ENCODE data around the gene STAT5B. TPM values are rescaled to one million over a fixed set of nuclear protein-coding genes. Genes with fewer than 3 reads are reported as not detected.

Gene STAT5B
- total and polyA plus RNA-seq, 4 donors, result 18.0 to 106 (median 66.3) TPM

DNA sequence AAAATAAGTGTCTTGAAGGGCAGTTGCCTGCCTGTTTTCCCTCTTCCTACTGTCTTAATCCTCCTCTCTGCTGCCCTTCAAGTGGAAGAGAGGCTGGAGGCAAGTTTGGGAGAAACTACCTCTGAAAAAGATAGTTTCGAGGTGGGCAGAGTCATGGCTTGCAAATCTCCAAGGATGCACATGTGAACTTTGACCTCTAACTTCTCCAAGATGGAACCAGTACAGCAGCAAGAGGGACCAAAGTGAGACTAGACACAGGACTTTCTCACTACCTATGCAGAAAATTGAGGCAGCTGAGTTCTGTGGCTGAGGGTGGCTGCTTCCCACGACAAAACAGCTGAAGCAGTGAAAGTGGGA lies 94.4 kb downstream of the STAT5B start:
- Histone ChIP-seq H3K9me3 (ENCODE audit: control insufficient read depth, low read length) (no peaks in the 10 kb centered on the region), H3K4me3 (ENCODE audit: low read length in 2 of 2) (no peak overlapping the region), H3K27me3 (ENCODE audit: control insufficient read depth in 1 of 2, insufficient read depth in 2 of 2, low read length in 1 of 2) (no peaks in the 10 kb centered on the region), H3K4me1 (ENCODE audit: control insufficient read depth in 1 of 2, insufficient read depth in 2 of 2, low read length in 2 of 2) (no peaks in the 10 kb centered on the region), H3K27ac (ENCODE audit: low read depth in 1 of 2, low read length in 2 of 2) (no peak overlapping the region), H3K36me3 (ENCODE audit: control insufficient read depth in 1 of 2, insufficient read depth in 2 of 2, low read length in 1 of 2) (no peaks in the 10 kb centered on the region)
- DNase-seq, result no peak
- 78 to 94% methylated on average over 2 of the region's 2 CpGs for WGBS, 2 donors
- no peak for ATAC-seq (ENCODE audit: low FRiP score)
- intact Hi-C loops (cut with DNase I), result no loop called here

GRCh38 chr17:42180922-42181850 lies 95.0 kb downstream of the STAT5B start, which contains the start of gene KCNH4:
KCNH4 (minus strand) TSS chr17:42181142; CDS start chr17:42180945, 197 bp downstream.
- WGBS, 2 donors, result 4 to 5% methylated on average over 50 to 60 of the region's 60 CpGs
- H3K9me3 ChIP-seq (ENCODE audit: control insufficient read depth, low read length), result no peaks in the 10 kb centered on the region
- H3K4me3 ChIP-seq (ENCODE audit: low read length in 2 of 2), result no peak within 1 kb of the TSS
- ATAC-seq (ENCODE audit: low FRiP score) (peak; percentile 45), DNase-seq (peak; percentile 89 to 90)
- H3K4me1 ChIP-seq (ENCODE audit: control insufficient read depth in 1 of 2, insufficient read depth in 2 of 2, low read length in 2 of 2), result no peaks in the 10 kb centered on the region
- H3K27ac ChIP-seq (ENCODE audit: low read depth in 1 of 2, low read length in 2 of 2), result no peak within 1 kb of the TSS
- intact Hi-C loops (cut with DNase I), result no loop called here
- no peaks in the 10 kb centered on the region for H3K27me3 ChIP-seq (ENCODE audit: control insufficient read depth in 1 of 2, insufficient read depth in 2 of 2, low read length in 1 of 2)
- H3K36me3 ChIP-seq (ENCODE audit: control insufficient read depth in 1 of 2, insufficient read depth in 2 of 2, low read length in 1 of 2), result no peaks in the 10 kb centered on the region

DNA sequence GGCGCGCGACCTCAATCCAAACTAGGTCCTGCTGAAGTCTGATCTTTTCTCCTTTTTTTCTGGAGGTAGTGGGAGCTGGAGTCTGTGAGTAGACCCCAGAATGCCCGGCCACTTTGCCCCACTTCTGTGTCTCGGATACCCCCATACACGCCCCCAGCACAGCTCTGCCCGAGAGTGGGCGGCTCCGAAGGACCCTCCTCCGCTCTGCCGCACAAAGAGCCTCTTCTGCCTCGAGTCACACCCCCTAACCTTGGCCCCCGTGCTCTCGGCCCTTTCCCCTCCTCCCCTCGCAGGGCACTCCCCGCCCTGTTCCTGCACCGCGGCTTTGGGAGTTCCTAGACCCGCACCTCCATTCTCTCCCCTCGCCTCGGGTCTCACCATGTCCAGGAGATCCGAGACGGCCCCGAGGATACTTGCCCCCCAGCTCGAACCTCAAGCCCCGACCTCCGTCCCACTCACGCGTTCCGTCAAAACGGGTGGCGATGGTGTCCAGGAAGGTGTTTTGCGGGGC lies 95.7 kb downstream of the STAT5B start:
- H3K9me3 ChIP-seq (ENCODE audit: control insufficient read depth, low read length), result no peaks in the 10 kb centered on the region
- WGBS, 2 donors, result 1 to 2% methylated on average over 29 to 33 of the region's 33 CpGs
- intact Hi-C loops (cut with DNase I), result no loop called here
- no peak overlapping the region for H3K4me3 ChIP-seq (ENCODE audit: low read length in 2 of 2)
- no peaks in the 10 kb centered on the region for H3K36me3 ChIP-seq (ENCODE audit: control insufficient read depth in 1 of 2, insufficient read depth in 2 of 2, low read length in 1 of 2)
- H3K27me3 ChIP-seq (ENCODE audit: control insufficient read depth in 1 of 2, insufficient read depth in 2 of 2, low read length in 1 of 2), result no peaks in the 10 kb centered on the region
- DNase-seq, result no peak
- ATAC-seq (ENCODE audit: low FRiP score), result no peak
- H3K27ac ChIP-seq (ENCODE audit: low read depth in 1 of 2, low read length in 2 of 2), result no peak overlapping the region
- H3K4me1 ChIP-seq (ENCODE audit: control insufficient read depth in 1 of 2, insufficient read depth in 2 of 2, low read length in 2 of 2), result no peaks in the 10 kb centered on the region

GRCh38 chr17:42179911-42180410 lies 96.2 kb downstream of the STAT5B start:
- Histone ChIP-seq H3K36me3 (ENCODE audit: control insufficient read depth in 1 of 2, insufficient read depth in 2 of 2, low read length in 1 of 2) (no peaks in the 10 kb centered on the region), H3K27me3 (ENCODE audit: control insufficient read depth in 1 of 2, insufficient read depth in 2 of 2, low read length in 1 of 2) (no peaks in the 10 kb centered on the region), H3K4me3 (ENCODE audit: low read length in 2 of 2) (no peak overlapping the region), H3K4me1 (ENCODE audit: control insufficient read depth in 1 of 2, insufficient read depth in 2 of 2, low read length in 2 of 2) (no peaks in the 10 kb centered on the region), H3K9me3 (ENCODE audit: control insufficient read depth, low read length) (no peaks in the 10 kb centered on the region), H3K27ac (ENCODE audit: low read depth in 1 of 2, low read length in 2 of 2) (no peak overlapping the region)
- intact Hi-C loops (cut with DNase I), result no loop called here
- WGBS, 2 donors, result 6 to 13% methylated on average over 20 of the region's 20 CpGs
- ATAC-seq (ENCODE audit: low FRiP score), result no peak
- no peak for DNase-seq

DNA sequence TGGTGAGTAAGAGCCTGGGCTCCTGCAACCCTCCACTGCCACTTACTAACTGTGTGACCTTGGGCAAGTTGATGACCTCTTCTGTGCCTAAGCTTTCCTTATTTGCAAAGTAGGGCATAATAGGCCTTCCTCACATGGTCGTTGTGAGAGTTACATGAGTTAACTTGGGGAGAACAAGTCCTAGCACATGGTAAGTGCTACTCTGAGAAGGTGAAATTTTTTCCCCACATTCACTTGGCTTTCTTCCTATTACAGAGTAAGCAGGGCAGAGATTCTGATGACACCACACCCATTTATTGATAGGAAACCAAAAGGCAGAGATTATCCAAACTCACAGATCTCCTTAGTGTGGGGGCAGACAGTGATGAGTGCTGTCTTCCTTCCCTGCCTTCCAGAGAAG lies 96.9 kb downstream of the STAT5B start:
- H3K4me3 ChIP-seq (ENCODE audit: low read length in 2 of 2), result no peak overlapping the region
- intact Hi-C loops (cut with DNase I), result no loop called here
- H3K27me3 ChIP-seq (ENCODE audit: control insufficient read depth in 1 of 2, insufficient read depth in 2 of 2, low read length in 1 of 2), result no peaks in the 10 kb centered on the region

DNA sequence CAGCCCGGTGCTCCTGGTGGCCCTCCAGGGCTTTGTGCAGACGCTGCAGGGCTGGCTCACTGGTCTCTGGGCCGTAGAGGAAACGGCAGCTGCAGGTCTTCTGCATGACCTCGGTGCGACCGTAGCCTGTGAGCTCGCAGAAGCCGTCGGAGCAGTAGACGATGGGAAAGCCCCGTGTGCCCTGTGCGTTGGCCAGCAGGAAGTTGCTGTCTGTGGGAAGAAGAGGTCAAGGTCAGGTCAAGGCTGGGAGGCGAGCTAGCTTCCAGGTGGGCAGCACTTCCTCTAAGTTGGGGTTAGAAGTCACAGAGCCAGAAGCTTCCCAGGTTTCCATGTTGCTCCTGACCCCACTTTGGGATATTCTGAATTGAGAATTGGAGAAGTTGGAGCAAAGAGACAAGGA lies 97.4 kb downstream of the STAT5B start:
- Histone ChIP-seq H3K9me3 (ENCODE audit: control insufficient read depth, low read length) (no peaks in the 10 kb centered on the region), H3K27me3 (ENCODE audit: control insufficient read depth in 1 of 2, insufficient read depth in 2 of 2, low read length in 1 of 2) (no peaks in the 10 kb centered on the region), H3K27ac (ENCODE audit: low read depth in 1 of 2, low read length in 2 of 2) (no peak overlapping the region), H3K4me1 (ENCODE audit: control insufficient read depth in 1 of 2, insufficient read depth in 2 of 2, low read length in 2 of 2) (no peaks in the 10 kb centered on the region), H3K4me3 (ENCODE audit: low read length in 2 of 2) (no peak overlapping the region), H3K36me3 (ENCODE audit: control insufficient read depth in 1 of 2, insufficient read depth in 2 of 2, low read length in 1 of 2) (no peaks in the 10 kb centered on the region)
- 43 to 45% methylated on average over 14 of the region's 14 CpGs for WGBS, 2 donors
- no peak for ATAC-seq (ENCODE audit: low FRiP score)
- intact Hi-C loops (cut with DNase I), result no loop called here
- DNase-seq, result no peak

More for the DNA sequence above, 96.9 kb downstream of the STAT5B start:
- ATAC-seq (ENCODE audit: low FRiP score) (no peak), DNase-seq (no peak)
- Histone ChIP-seq H3K36me3 (ENCODE audit: control insufficient read depth in 1 of 2, insufficient read depth in 2 of 2, low read length in 1 of 2) (no peaks in the 10 kb centered on the region), H3K27ac (ENCODE audit: low read depth in 1 of 2, low read length in 2 of 2) (no peak overlapping the region), H3K9me3 (ENCODE audit: control insufficient read depth, low read length) (no peaks in the 10 kb centered on the region), H3K4me1 (ENCODE audit: control insufficient read depth in 1 of 2, insufficient read depth in 2 of 2, low read length in 2 of 2) (no peaks in the 10 kb centered on the region)
- WGBS, 2 donors, result 29 to 35% methylated on average over 1 of the region's 1 CpG

DNA sequence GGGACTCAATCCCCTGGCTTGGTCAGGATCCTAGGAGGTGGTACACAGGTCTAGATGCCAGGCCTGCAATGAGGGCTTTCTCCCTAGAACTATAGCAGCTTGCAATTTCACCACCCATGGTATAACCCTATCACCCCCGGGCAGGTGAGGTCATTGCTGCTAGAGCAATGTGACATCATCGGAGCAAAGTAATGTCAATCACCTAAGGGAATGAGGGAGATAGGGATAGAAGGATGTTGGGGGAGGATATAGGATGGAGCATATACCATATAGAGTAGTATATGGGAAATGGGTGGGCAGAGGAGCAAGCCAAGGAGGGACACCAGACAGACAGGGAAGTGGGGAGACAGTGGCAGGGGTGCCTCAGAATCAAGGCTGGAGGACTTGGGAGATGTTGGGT lies 98.5 kb downstream of the STAT5B start:
- ATAC-seq (ENCODE audit: low FRiP score) (no peak), DNase-seq (no peak)
- Histone ChIP-seq H3K27ac (ENCODE audit: low read depth in 1 of 2, low read length in 2 of 2) (no peak overlapping the region), H3K27me3 (ENCODE audit: control insufficient read depth in 1 of 2, insufficient read depth in 2 of 2, low read length in 1 of 2) (no peaks in the 10 kb centered on the region), H3K4me3 (ENCODE audit: low read length in 2 of 2) (no peak overlapping the region), H3K9me3 (ENCODE audit: control insufficient read depth, low read length) (no peaks in the 10 kb centered on the region), H3K36me3 (ENCODE audit: control insufficient read depth in 1 of 2, insufficient read depth in 2 of 2, low read length in 1 of 2) (no peaks in the 10 kb centered on the region), H3K4me1 (ENCODE audit: control insufficient read depth in 1 of 2, insufficient read depth in 2 of 2, low read length in 2 of 2) (no peaks in the 10 kb centered on the region)
- intact Hi-C loops (cut with DNase I), result no loop called here
- 87 to 88% methylated on average over 2 of the region's 2 CpGs for WGBS, 2 donors

DNA sequence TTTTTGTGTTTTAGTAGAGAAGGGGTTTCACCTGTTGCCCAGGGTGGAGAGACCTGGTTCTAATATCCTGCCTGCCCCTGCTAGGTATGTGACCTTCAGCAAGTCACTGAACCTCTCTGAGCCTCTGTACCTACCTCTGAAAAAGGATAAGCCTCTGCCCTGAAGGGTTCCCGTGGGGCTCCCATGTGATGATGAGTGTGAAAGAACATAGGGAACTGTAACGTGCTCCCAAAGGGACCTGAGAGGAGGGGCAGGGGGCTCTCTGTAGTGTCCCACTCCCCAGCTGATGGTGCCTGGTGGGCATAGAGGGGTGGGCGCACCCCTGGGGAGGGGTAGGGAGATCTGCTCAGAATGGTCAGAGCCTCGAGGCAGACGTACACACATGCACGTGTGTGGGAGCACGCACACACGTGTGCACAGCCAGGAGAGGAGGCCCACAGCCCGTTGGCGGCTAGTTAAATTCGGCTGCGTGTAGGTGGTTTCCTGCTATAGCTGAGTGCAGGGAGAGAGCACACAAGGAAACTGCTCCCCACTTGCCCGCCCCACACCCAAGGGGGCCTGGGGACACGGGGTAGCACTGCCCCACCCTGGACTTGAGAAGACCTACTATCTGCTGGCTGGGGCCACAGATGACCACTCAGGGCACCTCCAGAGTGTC lies 101.9 kb downstream of the STAT5B start:
- Histone ChIP-seq H3K27ac (ENCODE audit: low read depth in 1 of 2, low read length in 2 of 2) (no peak overlapping the region), H3K36me3 (ENCODE audit: control insufficient read depth in 1 of 2, insufficient read depth in 2 of 2, low read length in 1 of 2) (no peaks in the 10 kb centered on the region), H3K4me1 (ENCODE audit: control insufficient read depth in 1 of 2, insufficient read depth in 2 of 2, low read length in 2 of 2) (no peaks in the 10 kb centered on the region), H3K4me3 (ENCODE audit: low read length in 2 of 2) (no peak overlapping the region), H3K27me3 (ENCODE audit: control insufficient read depth in 1 of 2, insufficient read depth in 2 of 2, low read length in 1 of 2) (no peaks in the 10 kb centered on the region), H3K9me3 (ENCODE audit: control insufficient read depth, low read length) (no peaks in the 10 kb centered on the region)
- ATAC-seq (ENCODE audit: low FRiP score) (no peak), DNase-seq (no peak)
- WGBS, 2 donors, result 56 to 60% methylated on average over 14 of the region's 14 CpGs
- intact Hi-C loops (cut with DNase I), result no loop called here
